Measurements from ENCODE around the gene LY9. TPM values are rescaled to one million over a fixed set of nuclear protein-coding genes. Genes with fewer than 3 reads are reported as not detected.
"Not testable (repeated sequence)": the region's sequence is repeated elsewhere in the genome, so short reads cannot be mapped to it uniquely, and the experiment has no call there.

LY9 gene
- total and polyA plus RNA-seq, 4 donors = 0.10 to 0.35 (median 0.15) TPM; not detected in 1

DNA sequence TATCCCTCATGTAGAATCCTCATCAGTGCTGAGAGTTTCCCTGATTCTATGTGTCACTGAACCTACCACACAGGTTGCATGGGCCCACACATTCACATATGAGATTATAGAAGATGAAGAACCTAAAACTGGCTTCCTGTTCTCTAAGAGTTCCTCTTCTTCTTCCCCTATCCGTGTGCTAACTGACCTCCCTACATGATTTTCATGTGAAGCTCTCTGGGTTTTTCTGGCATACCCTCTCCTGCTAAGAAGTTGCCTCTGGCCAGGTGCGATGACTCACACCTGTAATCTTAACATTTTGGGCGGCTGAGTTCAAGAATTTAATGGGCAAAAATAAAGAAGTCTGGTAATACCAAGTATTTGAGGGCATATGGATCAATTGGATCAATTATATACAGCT lies 72.2 kb downstream of the LY9 start:
- H3K36me3 ChIP-seq (ENCODE audit: control insufficient read depth, insufficient read depth, low read length) = no peaks in the 10 kb centered on the region
- no peak overlapping the region for H3K27ac ChIP-seq (ENCODE audit: low read depth, low read length)
- H3K4me1 ChIP-seq (ENCODE audit: control insufficient read depth, insufficient read depth, low read length) = no peaks in the 10 kb centered on the region
- no peaks in the 10 kb centered on the region for H3K27me3 ChIP-seq (ENCODE audit: control insufficient read depth, insufficient read depth, low read length)
- no peak overlapping the region for H3K4me3 ChIP-seq (ENCODE audit: low read depth, low read length)
- H3K9me3 ChIP-seq (ENCODE audit: control insufficient read depth, insufficient read depth, low read length) = no peaks in the 10 kb centered on the region
- WGBS (ENCODE audit: insufficient coverage) = 86% methylated on average over 1 of the region's 3 CpGs
- DNase-seq (ENCODE audit: low read depth in 4 of 6, low spot score in 6 of 6) = no peak

DNA sequence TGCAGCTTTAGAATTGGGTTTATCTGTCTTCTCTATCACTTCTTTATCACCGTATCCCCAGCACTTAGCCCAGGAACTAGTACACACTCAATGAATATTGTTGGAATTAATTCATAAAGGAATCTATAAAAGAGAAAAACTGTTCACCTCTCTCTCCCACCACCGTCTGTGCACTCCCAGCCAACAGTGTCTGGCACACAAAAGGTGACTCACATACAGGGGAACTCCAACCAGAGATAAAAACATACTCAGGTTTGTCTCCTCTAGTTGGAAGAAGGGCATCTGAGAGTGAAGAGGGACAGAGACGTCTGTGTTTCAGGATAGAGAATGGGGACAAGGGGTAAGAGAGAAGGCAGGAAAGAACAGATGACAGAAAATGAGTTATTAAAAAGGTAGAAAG lies 79.0 kb downstream of the LY9 start:
- H3K27ac ChIP-seq (ENCODE audit: low read depth, low read length) = no peak overlapping the region
- no CpG with 5 or more reads among the region's 3 CpGs for WGBS (ENCODE audit: insufficient coverage)

DNA sequence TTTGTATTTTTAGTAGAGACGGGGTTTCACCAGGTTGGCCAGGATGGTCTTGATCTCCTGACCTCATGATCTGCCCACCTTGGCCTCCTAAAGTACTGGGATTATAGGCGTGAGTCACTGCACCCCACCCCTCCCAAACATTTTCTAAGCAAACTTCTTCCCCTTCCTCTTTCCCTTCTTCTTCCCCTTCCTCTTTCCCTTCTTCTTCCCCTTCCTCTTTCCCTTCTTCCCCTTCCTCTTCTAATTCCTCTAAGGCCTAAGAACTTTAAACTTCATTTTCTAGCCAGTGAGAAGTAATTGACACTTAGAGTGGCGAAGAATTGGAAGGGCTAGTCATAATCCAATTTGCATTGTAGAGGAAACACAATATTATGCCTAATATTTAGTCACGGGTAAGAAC lies 79.6 kb downstream of the LY9 start:
- not testable (repeated sequence) for H3K27me3 ChIP-seq (ENCODE audit: control insufficient read depth, insufficient read depth, low read length); DNase-seq (ENCODE audit: low read depth in 4 of 6, low spot score in 6 of 6); H3K4me3 ChIP-seq (ENCODE audit: low read depth, low read length); H3K27ac ChIP-seq (ENCODE audit: low read depth, low read length); H3K36me3 ChIP-seq (ENCODE audit: control insufficient read depth, insufficient read depth, low read length); H3K9me3 ChIP-seq (ENCODE audit: control insufficient read depth, insufficient read depth, low read length); H3K4me1 ChIP-seq (ENCODE audit: control insufficient read depth, insufficient read depth, low read length)
- WGBS (ENCODE audit: insufficient coverage) = 100% methylated on average over 1 of the region's 4 CpGs

More for the DNA sequence above, 79.0 kb downstream of the LY9 start:
- H3K9me3 ChIP-seq (ENCODE audit: control insufficient read depth, insufficient read depth, low read length) = peaks cover 1% of the 10 kb centered on the region
- no peaks in the 10 kb centered on the region for H3K36me3 ChIP-seq (ENCODE audit: control insufficient read depth, insufficient read depth, low read length)
- no peak overlapping the region for H3K4me3 ChIP-seq (ENCODE audit: low read depth, low read length)
- no peaks in the 10 kb centered on the region for H3K4me1 ChIP-seq (ENCODE audit: control insufficient read depth, insufficient read depth, low read length)
- H3K27me3 ChIP-seq (ENCODE audit: control insufficient read depth, insufficient read depth, low read length) = no peaks in the 10 kb centered on the region
- no peak for DNase-seq (ENCODE audit: low read depth in 4 of 6, low spot score in 6 of 6)

- no peaks in the 10 kb centered on the region for H3K27me3 ChIP-seq (ENCODE audit: control insufficient read depth, insufficient read depth, low read length)
- no peak for DNase-seq (ENCODE audit: low read depth in 4 of 6, low spot score in 6 of 6)
- H3K27ac ChIP-seq (ENCODE audit: low read depth, low read length) = no peak overlapping the region
- WGBS (ENCODE audit: insufficient coverage) = 97% methylated on average over 5 of the region's 5 CpGs
- no peak overlapping the region for H3K4me3 ChIP-seq (ENCODE audit: low read depth, low read length)
- H3K36me3 ChIP-seq (ENCODE audit: control insufficient read depth, insufficient read depth, low read length) = no peaks in the 10 kb centered on the region
- H3K9me3 ChIP-seq (ENCODE audit: control insufficient read depth, insufficient read depth, low read length) = peaks cover 1% of the 10 kb centered on the region
- H3K4me1 ChIP-seq (ENCODE audit: control insufficient read depth, insufficient read depth, low read length) = no peaks in the 10 kb centered on the region
Observed at GRCh38 chr1:160876311-160876710, 80.3 kb downstream of the LY9 start.

DNA sequence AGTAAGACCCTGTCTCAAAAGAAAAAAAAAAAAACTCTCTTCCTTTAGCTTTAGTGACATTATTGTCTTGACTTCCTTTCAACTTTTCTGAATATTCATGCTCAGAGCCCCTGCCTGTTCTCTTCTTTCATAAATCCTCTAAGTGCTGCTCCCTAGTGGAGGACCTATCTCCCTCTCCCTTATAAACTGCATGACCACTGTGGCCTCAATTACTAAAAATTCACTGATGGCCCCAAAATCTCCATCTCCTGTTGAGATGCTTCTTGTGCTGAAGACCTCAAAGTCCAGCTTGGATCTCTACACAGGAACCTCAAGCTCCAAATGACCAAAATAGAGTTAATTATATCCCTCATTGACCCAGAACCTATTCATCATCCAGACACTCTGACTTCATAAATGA lies 81.2 kb downstream of the LY9 start:
- no peaks in the 10 kb centered on the region for H3K27me3 ChIP-seq (ENCODE audit: control insufficient read depth, insufficient read depth, low read length)
- H3K36me3 ChIP-seq (ENCODE audit: control insufficient read depth, insufficient read depth, low read length) = no peaks in the 10 kb centered on the region
- H3K9me3 ChIP-seq (ENCODE audit: control insufficient read depth, insufficient read depth, low read length) = peaks cover 1% of the 10 kb centered on the region
- H3K4me3 ChIP-seq (ENCODE audit: low read depth, low read length) = no peak overlapping the region
- no peak for DNase-seq (ENCODE audit: low read depth in 4 of 6, low spot score in 6 of 6)
- no peak overlapping the region for H3K27ac ChIP-seq (ENCODE audit: low read depth, low read length)
- H3K4me1 ChIP-seq (ENCODE audit: control insufficient read depth, insufficient read depth, low read length) = no peaks in the 10 kb centered on the region

Other genes starting within 250 kb of the LY9 start
- gene CD84, start 216.7 kb upstream of the LY9 start, total RNA-seq = 10 to 100 TPM in 1 of 2 donors, 1 to 10 TPM in 1; 4.6 to 10.1 TPM
- 1 to 10 TPM; 3.3 to 6.0 TPM for gene CD84, start 216.7 kb upstream of the LY9 start, polyA plus RNA-seq (ENCODE audit: insufficient read length in 2 of 2)
- gene SLAMF1, start 149.1 kb upstream of the LY9 start, total RNA-seq = not detected
- not detected for gene SLAMF1, start 149.1 kb upstream of the LY9 start, polyA plus RNA-seq (ENCODE audit: insufficient read length in 2 of 2)
- 1 to 10 TPM; 1.1 to 9.4 TPM for gene CD48, start 84.4 kb upstream of the LY9 start, total RNA-seq
- under 1 TPM in 1 of 2 donors, not detected in 1; 0.62 TPM for gene CD48, start 84.4 kb upstream of the LY9 start, polyA plus RNA-seq (ENCODE audit: insufficient read length in 2 of 2)
- under 1 TPM; 0.11 to 0.59 TPM for gene SLAMF7, start 56.9 kb upstream of the LY9 start, total RNA-seq
- gene SLAMF7, start 56.9 kb upstream of the LY9 start, polyA plus RNA-seq (ENCODE audit: insufficient read length in 2 of 2) = not detected
- under 1 TPM in 1 of 2 donors, not detected in 1; 0.69 TPM for gene CD244, start 66.7 kb downstream of the LY9 start, total RNA-seq
- under 1 TPM in 1 of 2 donors, not detected in 1; 0.11 TPM for gene CD244, start 66.7 kb downstream of the LY9 start, polyA plus RNA-seq (ENCODE audit: insufficient read length in 2 of 2)
- 1 to 10 TPM in 1 of 2 donors, under 1 TPM in 1; 0.22 to 1.1 TPM for gene ITLN1, start 89.0 kb downstream of the LY9 start, total RNA-seq
- not detected for gene ITLN1, start 89.0 kb downstream of the LY9 start, polyA plus RNA-seq (ENCODE audit: insufficient read length in 2 of 2)
- under 1 TPM; 0.17 to 0.20 TPM for gene ITLN2, start 158.6 kb downstream of the LY9 start, total RNA-seq
- gene ITLN2, start 158.6 kb downstream of the LY9 start, polyA plus RNA-seq (ENCODE audit: insufficient read length in 2 of 2) = under 1 TPM in 1 of 2 donors, not detected in 1; 0.21 TPM
- 10 to 100 TPM in 1 of 2 donors, 1 to 10 TPM in 1; 9.5 to 23.7 TPM for gene F11R, start 225.0 kb downstream of the LY9 start, total RNA-seq
- 10 to 100 TPM in 1 of 2 donors, 1 to 10 TPM in 1; 7.0 to 13.0 TPM for gene F11R, start 225.0 kb downstream of the LY9 start, polyA plus RNA-seq (ENCODE audit: insufficient read length in 2 of 2)
- gene TSTD1, start 242.8 kb downstream of the LY9 start, total RNA-seq = 10 to 100 TPM; 12.1 to 25.5 TPM
- gene TSTD1, start 242.8 kb downstream of the LY9 start, polyA plus RNA-seq (ENCODE audit: insufficient read length in 2 of 2) = 10 to 100 TPM; 10.5 to 33.5 TPM
- 10 to 100 TPM; 67.1 to 81.6 TPM for gene USF1, start 249.8 kb downstream of the LY9 start, total RNA-seq
- gene USF1, start 249.8 kb downstream of the LY9 start, polyA plus RNA-seq (ENCODE audit: insufficient read length in 2 of 2) = 10 to 100 TPM; 84.8 to 93.7 TPM

Measured in spinal cord (tissue), 10 donors.